HepG2 (cell line): ENCODE results near the gene RNPC3. TPM values are rescaled to one million over a fixed set of nuclear protein-coding genes. Genes with fewer than 3 reads are reported as not detected.

ENCODE experiments used
- CEBPB ChIP-seq: IDR thresholded peaks from 2 replicates; pipeline ENCODE4 v1.6.1; 2011; ENCODE audit warnings: low read depth, low read length, improper control_type of control experiment, borderline replicate concordance
- ELF1 ChIP-seq: sonication (generic); formaldehyde crosslinking; IDR thresholded peaks from 2 replicates; pipeline ENCODE4 v1.4.0; 2020; ENCODE audit warnings: missing genetic modification reagents
- FOXK1 ChIP-seq: sonication (generic); formaldehyde crosslinking; IDR thresholded peaks from 2 replicates; pipeline ENCODE4 v1.4.0; 2020; ENCODE audit warnings: low read depth, missing genetic modification reagents, borderline replicate concordance
- ISL2 ChIP-seq: sonication (generic); formaldehyde crosslinking; IDR thresholded peaks from 2 replicates; pipeline ENCODE4 v1.5.0; 2020; ENCODE audit warnings: missing genetic modification reagents
- MTERF4 ChIP-seq: sonication (generic); formaldehyde crosslinking; IDR thresholded peaks from 2 replicates; pipeline ENCODE4 v1.8.0; 2023; ENCODE audit warnings: mild to moderate bottlenecking, missing genetic modification reagents
- SMC3 ChIP-seq: IDR thresholded peaks from 2 replicates; pipeline ENCODE4 v1.6.1; 2011; ENCODE audit warnings: low read length, improper control_type of control experiment
- SP1 ChIP-seq, 2 experiments: fragments of 450-650 bp in 1 of 2; sonication (generic) in 1 of 2; formaldehyde crosslinking in 1 of 2; IDR thresholded peaks; 2 replicates each; pipeline versions ENCODE4 v1.4.0 to v1.6.1; 2016 to 2020; ENCODE audit warnings: missing genetic modification reagents in 1 of 2
- TBL1XR1 ChIP-seq: fragments of 150-350 bp; IDR thresholded peaks from 2 replicates; pipeline ENCODE4 v1.6.1; 2014; ENCODE audit warnings: borderline replicate concordance, low read length; ENCODE audit not compliant: partially characterized antibody
- TBX3 ChIP-seq: fragments of 450-650 bp; IDR thresholded peaks from 2 replicates; pipeline ENCODE4 v1.6.1; 2017; ENCODE audit warnings: antibody characterized with exemption, mild to moderate bottlenecking, inconsistent platforms, borderline replicate concordance
- ZNF256 ChIP-seq: sonication (generic); formaldehyde crosslinking; conservative IDR thresholded peaks from 2 replicates; pipeline ENCODE4 v1.4.0; 2020; ENCODE audit warnings: missing genetic modification reagents
- ZNF329 ChIP-seq: sonication (generic); formaldehyde crosslinking; IDR thresholded peaks from 2 replicates; pipeline ENCODE4 v1.9.0; 2021; ENCODE audit warnings: low read depth, mild to moderate bottlenecking, missing genetic modification reagents
- ZNF430 ChIP-seq: sonication (generic); formaldehyde crosslinking; IDR thresholded peaks from 2 replicates; pipeline ENCODE4 v1.9.0; 2021; ENCODE audit warnings: mild to moderate bottlenecking, missing genetic modification reagents
- ZNF660 ChIP-seq: sonication (generic); formaldehyde crosslinking; IDR thresholded peaks from 2 replicates; pipeline ENCODE4 v1.5.1; 2020; ENCODE audit warnings: mild to moderate bottlenecking, low read depth, missing genetic modification reagents, borderline replicate concordance
- ZNF720 ChIP-seq: sonication (generic); formaldehyde crosslinking; IDR thresholded peaks from 2 replicates; pipeline ENCODE4 v1.4.0; 2020; ENCODE audit warnings: missing genetic modification reagents
- ZNF790 ChIP-seq: sonication (generic); formaldehyde crosslinking; IDR thresholded peaks from 2 replicates; pipeline ENCODE4 v1.8.0; 2022; ENCODE audit warnings: missing genetic modification reagents, mild to moderate bottlenecking, borderline replicate concordance
- polyA plus RNA-seq, 8 experiments: library from polyadenylated mRNA; depleted of rRNA in 3 of 8; stranded (reverse) in 7 of 8; unstranded in 1 of 8; fragments of >200 nt; fragmentation: Illumina TruSeq in 4 of 8; extraction: Trizol in 4 of 8; gene quantifications; 2 replicates each; pipeline versions ENCODE4 v1.2.1 to v1.2.3, GENCODE V29; 2011 to 2016; ENCODE audit warnings: low read depth in 4 of 8, missing spikeins in 1 of 8, mixed read lengths in 1 of 8; ENCODE audit not compliant: insufficient read depth in 1 of 8
- total RNA-seq, 5 experiments: library from RNA; depleted of rRNA; stranded (reverse); fragments of >200 nt; fragmentation: Illumina TruSeq; extraction: Trizol; gene quantifications; 2 replicates each; pipeline ENCODE4 v1.2.3, GENCODE V29; 2016; ENCODE audit warnings: low read depth in 1 of 5
- TF ChIP-seq, protein P1 (sequence below): sonication (generic); formaldehyde crosslinking; IDR thresholded peaks from 2 replicates; pipeline ENCODE4 v1.5.0; 2020; ENCODE audit warnings: missing genetic modification reagents, mild to moderate bottlenecking, borderline replicate concordance
- TF ChIP-seq, protein P2 (sequence below): sonication (generic); formaldehyde crosslinking; IDR thresholded peaks from 2 replicates; pipeline ENCODE4 v1.4.0; 2020; ENCODE audit warnings: missing genetic modification reagents
- TF ChIP-seq, protein P3 (sequence below): sonication (generic); formaldehyde crosslinking; IDR thresholded peaks from 2 replicates; pipeline ENCODE4 v1.4.0; 2020; ENCODE audit warnings: missing genetic modification reagents

The RNPC3 gene
- total and polyA plus RNA-seq, 2 of the 13 experiments (the other 11 are each of a cell fraction or from before 2014, with no cell fraction given) = 9.1 to 22.1 TPM

DNA sequence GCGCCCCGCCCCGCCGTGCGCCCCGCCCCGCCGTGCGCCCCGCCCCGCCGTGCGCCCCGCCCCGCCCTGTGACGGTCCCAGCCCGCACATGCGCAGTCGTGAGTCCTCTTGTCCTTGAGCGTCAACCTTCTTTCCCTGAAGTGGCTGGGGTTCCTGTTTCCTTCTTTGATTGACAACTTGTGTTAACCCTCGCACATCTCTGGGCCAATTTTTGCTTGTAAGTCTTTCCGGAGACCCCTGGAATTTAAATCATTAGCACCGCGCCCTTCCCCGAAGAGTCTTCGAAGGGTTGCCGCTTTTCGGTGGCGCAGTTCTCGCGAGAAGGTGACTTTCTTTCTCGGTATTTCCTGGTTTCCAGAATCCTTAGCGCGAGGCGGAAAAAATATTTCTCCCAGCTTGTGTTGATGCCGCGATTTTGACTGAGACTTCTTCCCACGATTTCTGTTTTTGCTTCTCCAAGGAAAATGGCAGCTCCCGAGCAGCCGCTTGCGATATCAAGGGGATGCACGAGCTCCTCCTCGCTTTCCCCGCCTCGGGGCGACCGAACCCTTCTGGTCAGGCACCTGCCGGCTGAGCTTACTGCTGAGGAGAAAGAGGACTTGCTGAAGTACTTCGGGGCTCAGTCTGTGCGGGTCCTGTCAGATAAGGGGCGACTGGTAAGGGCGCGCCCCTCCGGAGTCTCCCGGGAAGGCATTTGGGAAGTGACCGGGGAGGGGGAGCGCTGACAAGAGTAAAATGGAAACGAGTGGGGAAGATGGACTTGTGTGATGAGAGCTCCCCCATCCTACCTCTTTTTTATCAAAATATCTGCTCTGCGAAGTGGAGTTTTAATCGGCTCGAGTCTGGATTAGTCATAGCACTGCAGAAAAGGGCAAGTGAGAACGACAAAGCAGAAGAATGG is at the start of gene RNPC3 (continued):
- TF ChIP-seq CEBPB (no peak), ZNF790 (CRISPR knock-in tag) (no peak), ELF1 (CRISPR knock-in tag) (peak; percentile 97), SP1 (IDR thresholded peaks at IDR 0.05) (no peak), SP1 (CRISPR knock-in tag; IDR thresholded peaks at IDR 0.05) (0 out of 2 replicates have a peak, but pooled peaks have one; percentile 37), SMC3 (no peak), TBL1XR1 (no peak), ISL2 (peak; percentile 36; the same call in 1 of the 2 replicates), TBX3 (no peak), FOXK1 (no peak), ZNF329 (CRISPR knock-in tag) (no peak), ZNF256 (CRISPR knock-in tag) (0 out of 2 replicates have a peak, but pooled peaks have one; percentile 41), ZNF430 (CRISPR knock-in tag) (0 out of 2 replicates have a peak, but pooled peaks have one; percentile 54), ZNF720 (no peak), ZNF660 (CRISPR knock-in tag) (no peak), MTERF4 (peak; percentile 61; the same call in 1 of the 2 replicates)
- TF ChIP-seq, protein P1, sequence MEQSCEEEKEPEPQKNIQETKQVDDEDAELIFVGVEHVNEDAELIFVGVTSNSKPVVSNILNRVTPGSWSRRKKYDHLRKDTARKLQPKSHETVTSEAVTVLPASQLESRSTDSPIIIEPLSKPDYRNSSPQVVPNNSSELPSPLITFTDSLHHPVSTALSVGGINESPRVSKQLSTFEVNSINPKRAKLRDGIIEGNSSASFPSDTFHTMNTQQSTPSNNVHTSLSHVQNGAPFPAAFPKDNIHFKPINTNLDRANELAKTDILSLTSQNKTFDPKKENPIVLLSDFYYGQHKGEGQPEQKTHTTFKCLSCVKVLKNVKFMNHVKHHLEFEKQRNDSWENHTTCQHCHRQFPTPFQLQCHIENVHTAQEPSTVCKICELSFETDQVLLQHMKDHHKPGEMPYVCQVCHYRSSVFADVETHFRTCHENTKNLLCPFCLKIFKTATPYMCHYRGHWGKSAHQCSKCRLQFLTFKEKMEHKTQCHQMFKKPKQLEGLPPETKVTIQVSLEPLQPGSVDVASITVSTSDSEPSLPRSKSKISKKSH = no peak
- TF ChIP-seq, protein P2, sequence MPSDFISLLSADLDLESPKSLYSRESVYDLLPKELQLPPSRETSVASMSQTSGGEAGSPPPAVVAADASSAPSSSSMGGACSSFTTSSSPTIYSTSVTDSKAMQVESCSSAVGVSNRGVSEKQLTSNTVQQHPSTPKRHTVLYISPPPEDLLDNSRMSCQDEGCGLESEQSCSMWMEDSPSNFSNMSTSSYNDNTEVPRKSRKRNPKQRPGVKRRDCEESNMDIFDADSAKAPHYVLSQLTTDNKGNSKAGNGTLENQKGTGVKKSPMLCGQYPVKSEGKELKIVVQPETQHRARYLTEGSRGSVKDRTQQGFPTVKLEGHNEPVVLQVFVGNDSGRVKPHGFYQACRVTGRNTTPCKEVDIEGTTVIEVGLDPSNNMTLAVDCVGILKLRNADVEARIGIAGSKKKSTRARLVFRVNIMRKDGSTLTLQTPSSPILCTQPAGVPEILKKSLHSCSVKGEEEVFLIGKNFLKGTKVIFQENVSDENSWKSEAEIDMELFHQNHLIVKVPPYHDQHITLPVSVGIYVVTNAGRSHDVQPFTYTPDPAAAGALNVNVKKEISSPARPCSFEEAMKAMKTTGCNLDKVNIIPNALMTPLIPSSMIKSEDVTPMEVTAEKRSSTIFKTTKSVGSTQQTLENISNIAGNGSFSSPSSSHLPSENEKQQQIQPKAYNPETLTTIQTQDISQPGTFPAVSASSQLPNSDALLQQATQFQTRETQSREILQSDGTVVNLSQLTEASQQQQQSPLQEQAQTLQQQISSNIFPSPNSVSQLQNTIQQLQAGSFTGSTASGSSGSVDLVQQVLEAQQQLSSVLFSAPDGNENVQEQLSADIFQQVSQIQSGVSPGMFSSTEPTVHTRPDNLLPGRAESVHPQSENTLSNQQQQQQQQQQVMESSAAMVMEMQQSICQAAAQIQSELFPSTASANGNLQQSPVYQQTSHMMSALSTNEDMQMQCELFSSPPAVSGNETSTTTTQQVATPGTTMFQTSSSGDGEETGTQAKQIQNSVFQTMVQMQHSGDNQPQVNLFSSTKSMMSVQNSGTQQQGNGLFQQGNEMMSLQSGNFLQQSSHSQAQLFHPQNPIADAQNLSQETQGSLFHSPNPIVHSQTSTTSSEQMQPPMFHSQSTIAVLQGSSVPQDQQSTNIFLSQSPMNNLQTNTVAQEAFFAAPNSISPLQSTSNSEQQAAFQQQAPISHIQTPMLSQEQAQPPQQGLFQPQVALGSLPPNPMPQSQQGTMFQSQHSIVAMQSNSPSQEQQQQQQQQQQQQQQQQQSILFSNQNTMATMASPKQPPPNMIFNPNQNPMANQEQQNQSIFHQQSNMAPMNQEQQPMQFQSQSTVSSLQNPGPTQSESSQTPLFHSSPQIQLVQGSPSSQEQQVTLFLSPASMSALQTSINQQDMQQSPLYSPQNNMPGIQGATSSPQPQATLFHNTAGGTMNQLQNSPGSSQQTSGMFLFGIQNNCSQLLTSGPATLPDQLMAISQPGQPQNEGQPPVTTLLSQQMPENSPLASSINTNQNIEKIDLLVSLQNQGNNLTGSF (CRISPR knock-in tag) = no peak
- TF ChIP-seq, protein P3, sequence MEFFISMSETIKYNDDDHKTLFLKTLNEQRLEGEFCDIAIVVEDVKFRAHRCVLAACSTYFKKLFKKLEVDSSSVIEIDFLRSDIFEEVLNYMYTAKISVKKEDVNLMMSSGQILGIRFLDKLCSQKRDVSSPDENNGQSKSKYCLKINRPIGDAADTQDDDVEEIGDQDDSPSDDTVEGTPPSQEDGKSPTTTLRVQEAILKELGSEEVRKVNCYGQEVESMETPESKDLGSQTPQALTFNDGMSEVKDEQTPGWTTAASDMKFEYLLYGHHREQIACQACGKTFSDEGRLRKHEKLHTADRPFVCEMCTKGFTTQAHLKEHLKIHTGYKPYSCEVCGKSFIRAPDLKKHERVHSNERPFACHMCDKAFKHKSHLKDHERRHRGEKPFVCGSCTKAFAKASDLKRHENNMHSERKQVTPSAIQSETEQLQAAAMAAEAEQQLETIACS (CRISPR knock-in tag) = no peak
